Measurements from ENCODE around the gene PTPA. TPM values are rescaled to one million over a fixed set of nuclear protein-coding genes. Genes with fewer than 3 reads are reported as not detected.
A peak's percentile ranks its signal among the peaks of the same experiment; 100 is the strongest.

PTPA gene
- total and polyA plus RNA-seq, 9 of the 15 experiments (the other 6 are each of a cell fraction or from before 2014, with no cell fraction given) = 1.7 to 121 (median 72.6) TPM

DNA sequence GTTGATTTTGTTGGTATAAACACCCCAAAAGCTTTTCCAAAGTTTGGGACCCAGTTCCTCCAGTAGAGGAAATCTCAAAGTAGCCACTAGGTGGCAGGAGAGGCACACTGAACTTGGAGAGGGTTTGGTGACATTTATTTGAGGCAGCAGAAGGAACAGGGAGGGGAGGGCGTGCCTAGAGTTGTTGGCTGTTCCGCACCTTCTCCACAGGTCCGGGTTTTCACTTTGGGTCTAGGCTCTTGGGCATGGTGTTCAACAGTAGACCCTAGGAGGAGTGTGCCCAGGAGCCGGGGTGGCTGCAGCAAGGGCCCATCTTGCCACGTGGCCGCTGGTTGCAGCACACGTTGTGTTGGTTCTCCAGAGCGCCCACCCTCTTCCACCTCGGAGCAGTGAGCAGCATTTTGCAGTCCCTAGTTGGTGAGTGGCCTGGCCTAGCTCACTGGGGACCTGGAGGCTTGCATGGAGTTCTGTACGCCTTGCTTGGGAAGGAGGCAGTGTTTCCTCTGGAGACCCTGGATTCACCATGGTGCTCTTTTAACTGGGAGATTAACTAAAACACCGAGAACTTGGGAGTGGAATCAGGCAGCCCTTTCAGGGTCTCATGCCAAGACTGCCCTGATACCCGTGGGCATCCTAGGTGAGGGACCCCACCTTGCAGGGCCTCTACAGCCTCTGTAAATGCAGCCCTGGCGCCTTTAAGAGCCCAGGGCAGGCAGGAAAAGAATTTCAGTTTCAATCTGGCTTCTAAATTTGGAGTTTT lies 28.2 kb downstream of the PTPA start:
- DNase-seq (ENCODE audit: extremely low read depth in 1 of 4, low spot score in 3 of 4) (peak; percentile 85 to 92 (median 86)), ATAC-seq (peak; percentile 86), FAIRE-seq (peak; percentile 99)
- Histone ChIP-seq H3K36me3 (ENCODE audit: control insufficient read depth, insufficient read depth, low read length) (peaks cover 67% of the 10 kb centered on the region; the same call in 2 of the 3 replicates), H2AFZ (ENCODE audit: low read depth, low read length) (peak overlapping the region; percentile 85), H4K20me1 (replicated peaks; ENCODE audit: control insufficient read depth, insufficient read depth, low read length) (no peaks in the 10 kb centered on the region), H3K9ac (ENCODE audit: insufficient read depth in 1 of 2, low read depth in 2 of 2, low read length in 2 of 2) (peak overlapping the region; percentile 83 to 97), H3K4me2 (ENCODE audit: insufficient read depth, low read length) (peak overlapping the region; percentile 71), H3K27me3 (ENCODE audit: control insufficient read depth in 2 of 2, insufficient read depth in 2 of 2, low read length in 2 of 2) (no peaks in the 10 kb centered on the region), H3K4me1 (replicated peaks in 1 of 2; ENCODE audit: control insufficient read depth in 2 of 2, insufficient read depth in 2 of 2, low read length in 2 of 2) (peaks cover 30 to 49% of the 10 kb centered on the region in 2 experiments), H3K27ac (ENCODE audit: extremely low read depth, low read depth, low read length) (peak overlapping the region; percentile 93), H3K9me1 (ENCODE audit: control insufficient read depth, insufficient read depth, low read length) (no peaks in the 10 kb centered on the region), H3K79me2 (ENCODE audit: control insufficient read depth, insufficient read depth, low read length) (peaks cover 17% of the 10 kb centered on the region), H3K4me3 (peak overlapping the region; percentile 27; the same call in 1 of the 2 replicates), H3K9me3 (replicated peaks; ENCODE audit: control insufficient read depth, insufficient read depth, low read depth, low read length) (no peaks in the 10 kb centered on the region)
- in situ Hi-C loops (cut with MboI) (no loop called here), intact Hi-C loops (cut with micrococcal nuclease) (loop anchor here (1.0 to 10.0 kb wide), 3 partner anchors 471 to 645 kb away; no protein-coding TSS in a partner anchor)
- POLR2A ChIA-PET = interaction anchor here (0.7 to 2.5 kb wide), 14 partner anchors 8 to 608 kb away, joined by 3 to 18 read pairs (median 4); partner anchors contain the start of gene NTMT1
- WGBS (ENCODE audit: insufficient coverage, low coverage, missing lambda C conversion rate) = 12% methylated on average over 13 of the region's 13 CpGs
- CTCF ChIA-PET (ENCODE audit: low intra/inter-chr PET ratio) = interaction anchor here (0.6 to 4.5 kb wide), 4 partner anchors 35 to 478 kb away, joined by 3 to 53 read pairs (median 6); partner anchors contain the start of gene PKN3
- BruUV-seq (replicated peaks) = no TSS peak
- TF ChIP-seq, protein P1, sequence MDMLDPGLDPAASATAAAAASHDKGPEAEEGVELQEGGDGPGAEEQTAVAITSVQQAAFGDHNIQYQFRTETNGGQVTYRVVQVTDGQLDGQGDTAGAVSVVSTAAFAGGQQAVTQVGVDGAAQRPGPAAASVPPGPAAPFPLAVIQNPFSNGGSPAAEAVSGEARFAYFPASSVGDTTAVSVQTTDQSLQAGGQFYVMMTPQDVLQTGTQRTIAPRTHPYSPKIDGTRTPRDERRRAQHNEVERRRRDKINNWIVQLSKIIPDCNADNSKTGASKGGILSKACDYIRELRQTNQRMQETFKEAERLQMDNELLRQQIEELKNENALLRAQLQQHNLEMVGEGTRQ (CRISPR knock-in tag; IDR thresholded peaks at IDR 0.05) = no peak
- TF ChIP-seq SIX5 (IDR thresholded peaks at IDR 0.05; ENCODE audit: borderline replicate concordance in 1 of 2, insufficient read depth in 1 of 2, low read depth in 1 of 2, low read length in 2 of 2) (no peak), ZZZ3 (IDR thresholded peaks at IDR 0.05) (no peak), TSC22D4 (tag; IDR thresholded peaks at IDR 0.05) (no peak), ZNF77 (CRISPR knock-in tag; IDR thresholded peaks at IDR 0.05) (no peak), MEF2A (IDR thresholded peaks at IDR 0.05; ENCODE audit: control insufficient read depth, low read depth, low read length) (no peak), SUPT5H (IDR thresholded peaks at IDR 0.05) (no peak), ZBTB1 (CRISPR knock-in tag; IDR thresholded peaks at IDR 0.05; ENCODE audit: borderline replicate concordance, low read depth) (no peak)
- TF ChIP-seq, protein P2, sequence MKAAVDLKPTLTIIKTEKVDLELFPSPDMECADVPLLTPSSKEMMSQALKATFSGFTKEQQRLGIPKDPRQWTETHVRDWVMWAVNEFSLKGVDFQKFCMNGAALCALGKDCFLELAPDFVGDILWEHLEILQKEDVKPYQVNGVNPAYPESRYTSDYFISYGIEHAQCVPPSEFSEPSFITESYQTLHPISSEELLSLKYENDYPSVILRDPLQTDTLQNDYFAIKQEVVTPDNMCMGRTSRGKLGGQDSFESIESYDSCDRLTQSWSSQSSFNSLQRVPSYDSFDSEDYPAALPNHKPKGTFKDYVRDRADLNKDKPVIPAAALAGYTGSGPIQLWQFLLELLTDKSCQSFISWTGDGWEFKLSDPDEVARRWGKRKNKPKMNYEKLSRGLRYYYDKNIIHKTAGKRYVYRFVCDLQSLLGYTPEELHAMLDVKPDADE (conservative IDR thresholded peaks at IDR 0.05; ENCODE audit: control insufficient read depth, low read depth, low read length) = no peak
- TF ChIP-seq, protein P3, sequence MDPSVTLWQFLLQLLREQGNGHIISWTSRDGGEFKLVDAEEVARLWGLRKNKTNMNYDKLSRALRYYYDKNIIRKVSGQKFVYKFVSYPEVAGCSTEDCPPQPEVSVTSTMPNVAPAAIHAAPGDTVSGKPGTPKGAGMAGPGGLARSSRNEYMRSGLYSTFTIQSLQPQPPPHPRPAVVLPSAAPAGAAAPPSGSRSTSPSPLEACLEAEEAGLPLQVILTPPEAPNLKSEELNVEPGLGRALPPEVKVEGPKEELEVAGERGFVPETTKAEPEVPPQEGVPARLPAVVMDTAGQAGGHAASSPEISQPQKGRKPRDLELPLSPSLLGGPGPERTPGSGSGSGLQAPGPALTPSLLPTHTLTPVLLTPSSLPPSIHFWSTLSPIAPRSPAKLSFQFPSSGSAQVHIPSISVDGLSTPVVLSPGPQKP (CRISPR knock-in tag; IDR thresholded peaks at IDR 0.05) = no peak
- TF ChIP-seq, protein P4, sequence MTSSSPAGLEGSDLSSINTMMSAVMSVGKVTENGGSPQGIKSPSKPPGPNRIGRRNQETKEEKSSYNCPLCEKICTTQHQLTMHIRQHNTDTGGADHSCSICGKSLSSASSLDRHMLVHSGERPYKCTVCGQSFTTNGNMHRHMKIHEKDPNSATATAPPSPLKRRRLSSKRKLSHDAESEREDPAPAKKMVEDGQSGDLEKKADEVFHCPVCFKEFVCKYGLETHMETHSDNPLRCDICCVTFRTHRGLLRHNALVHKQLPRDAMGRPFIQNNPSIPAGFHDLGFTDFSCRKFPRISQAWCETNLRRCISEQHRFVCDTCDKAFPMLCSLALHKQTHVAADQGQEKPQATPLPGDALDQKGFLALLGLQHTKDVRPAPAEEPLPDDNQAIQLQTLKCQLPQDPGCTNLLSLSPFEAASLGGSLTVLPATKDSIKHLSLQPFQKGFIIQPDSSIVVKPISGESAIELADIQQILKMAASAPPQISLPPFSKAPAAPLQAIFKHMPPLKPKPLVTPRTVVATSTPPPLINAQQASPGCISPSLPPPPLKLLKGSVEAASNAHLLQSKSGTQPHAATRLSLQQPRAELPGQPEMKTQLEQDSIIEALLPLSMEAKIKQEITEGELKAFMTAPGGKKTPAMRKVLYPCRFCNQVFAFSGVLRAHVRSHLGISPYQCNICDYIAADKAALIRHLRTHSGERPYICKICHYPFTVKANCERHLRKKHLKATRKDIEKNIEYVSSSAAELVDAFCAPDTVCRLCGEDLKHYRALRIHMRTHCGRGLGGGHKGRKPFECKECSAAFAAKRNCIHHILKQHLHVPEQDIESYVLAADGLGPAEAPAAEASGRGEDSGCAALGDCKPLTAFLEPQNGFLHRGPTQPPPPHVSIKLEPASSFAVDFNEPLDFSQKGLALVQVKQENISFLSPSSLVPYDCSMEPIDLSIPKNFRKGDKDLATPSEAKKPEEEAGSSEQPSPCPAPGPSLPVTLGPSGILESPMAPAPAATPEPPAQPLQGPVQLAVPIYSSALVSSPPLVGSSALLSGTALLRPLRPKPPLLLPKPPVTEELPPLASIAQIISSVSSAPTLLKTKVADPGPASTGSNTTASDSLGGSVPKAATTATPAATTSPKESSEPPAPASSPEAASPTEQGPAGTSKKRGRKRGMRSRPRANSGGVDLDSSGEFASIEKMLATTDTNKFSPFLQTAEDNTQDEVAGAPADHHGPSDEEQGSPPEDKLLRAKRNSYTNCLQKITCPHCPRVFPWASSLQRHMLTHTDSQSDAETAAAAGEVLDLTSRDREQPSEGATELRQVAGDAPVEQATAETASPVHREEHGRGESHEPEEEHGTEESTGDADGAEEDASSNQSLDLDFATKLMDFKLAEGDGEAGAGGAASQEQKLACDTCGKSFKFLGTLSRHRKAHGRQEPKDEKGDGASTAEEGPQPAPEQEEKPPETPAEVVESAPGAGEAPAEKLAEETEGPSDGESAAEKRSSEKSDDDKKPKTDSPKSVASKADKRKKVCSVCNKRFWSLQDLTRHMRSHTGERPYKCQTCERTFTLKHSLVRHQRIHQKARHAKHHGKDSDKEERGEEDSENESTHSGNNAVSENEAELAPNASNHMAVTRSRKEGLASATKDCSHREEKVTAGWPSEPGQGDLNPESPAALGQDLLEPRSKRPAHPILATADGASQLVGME (CRISPR knock-in tag; IDR thresholded peaks at IDR 0.05) = no peak
